Keratinocyte (primary cell): Measurements from ENCODE around the gene KRTAP4-6. TPM values are rescaled to one million over a fixed set of nuclear protein-coding genes. Genes with fewer than 3 reads are reported as not detected.

Experiments
- DNase-seq: peaks from one replicate; pipeline ENCODE4 v3.0.0-alpha.2; 2011; ENCODE audit warnings: low read depth, missing footprints, low spot score
- FAIRE-seq: peaks from 2 replicates; lab custom pipeline; 2011; peaks lifted over from hg19 to GRCh38; lab: Jason Lieb, UNC
- H2AFZ ChIP-seq: 2 replicates; pipeline ENCODE4 v1.6.0; 2012; ENCODE audit warnings: low read length, control low read depth, inconsistent platforms; ENCODE audit not compliant: control insufficient read depth
- H3K27ac ChIP-seq: 2 replicates; pipeline ENCODE4 v1.5.1; 2011; ENCODE audit warnings: low read length; ENCODE audit not compliant: control insufficient read depth, insufficient read depth
- H3K27me3 ChIP-seq: 3 replicates; pipeline ENCODE4 v1.6.0; 2011; ENCODE audit warnings: low read length; ENCODE audit not compliant: control insufficient read depth, insufficient read depth; ENCODE audit errors: extremely low read depth
- H3K36me3 ChIP-seq, 2 experiments: 2 replicates in 1 of 2; 3 replicates in 1 of 2; pipeline ENCODE4 v1.5.1; 2011; ENCODE audit warnings: low read length in 2 of 2, mild to moderate bottlenecking in 1 of 2; ENCODE audit not compliant: control insufficient read depth in 2 of 2, insufficient read depth in 2 of 2; ENCODE audit errors: extremely low read depth in 1 of 2
- H3K4me1 ChIP-seq: 3 replicates; pipeline ENCODE4 v1.5.1; 2011; ENCODE audit warnings: low read length; ENCODE audit not compliant: control insufficient read depth, insufficient read depth; ENCODE audit errors: extremely low read depth
- H3K4me2 ChIP-seq: 3 replicates; pipeline ENCODE4 v1.6.0; 2011; ENCODE audit warnings: low read depth, low read length; ENCODE audit not compliant: control insufficient read depth, insufficient read depth; ENCODE audit errors: extremely low read depth
- H3K4me3 ChIP-seq, 3 experiments: fragments of 200-600 bp in 1 of 3; sonication (generic) in 1 of 3; 2 replicates in 2 of 3; 3 replicates in 1 of 3; pipeline ENCODE4 v1.5.1; 2011 to 2016; ENCODE audit warnings: low read length in 3 of 3, mild to moderate bottlenecking in 3 of 3, control low read depth in 2 of 3, inconsistent platforms in 1 of 3, low read depth in 1 of 3, mixed read lengths in 1 of 3, mixed run types in 1 of 3, moderate library complexity in 1 of 3; ENCODE audit not compliant: control insufficient read depth in 2 of 3, insufficient read depth in 2 of 3; ENCODE audit errors: extremely low read depth in 1 of 3
- H3K79me2 ChIP-seq: 2 replicates; pipeline ENCODE4 v1.6.0; 2012; ENCODE audit warnings: low read length; ENCODE audit not compliant: control insufficient read depth, insufficient read depth
- H3K9ac ChIP-seq: 3 replicates; pipeline ENCODE4 v1.6.0; 2011; ENCODE audit warnings: low read length; ENCODE audit not compliant: control insufficient read depth, insufficient read depth; ENCODE audit errors: extremely low read depth
- H3K9me1 ChIP-seq: 3 replicates; pipeline ENCODE4 v1.6.0; 2011; ENCODE audit warnings: low read length; ENCODE audit not compliant: control insufficient read depth, insufficient read depth; ENCODE audit errors: extremely low read depth
- H3K9me3 ChIP-seq: 2 replicates; pipeline ENCODE4 v1.5.1; 2012; ENCODE audit warnings: low read depth, low read length; ENCODE audit not compliant: control insufficient read depth
- H4K20me1 ChIP-seq: 3 replicates; pipeline ENCODE4 v1.6.0; 2011; ENCODE audit warnings: low read length; ENCODE audit not compliant: control insufficient read depth, insufficient read depth; ENCODE audit errors: extremely low read depth
- CTCF ChIP-seq, 3 experiments: IDR thresholded peaks in 1 of 3; conservative IDR thresholded peaks in 1 of 3; optimal IDR thresholded peaks in 1 of 3; 2 replicates in 2 of 3; 3 replicates in 1 of 3; pipeline versions ENCODE3 to v1.5.1; 2011; ENCODE audit warnings: low read length in 3 of 3, mild to moderate bottlenecking in 3 of 3, moderate library complexity in 2 of 3, control low read depth in 1 of 3, inconsistent platforms in 1 of 3; ENCODE audit not compliant: insufficient read depth in 2 of 3; ENCODE audit errors: extremely low read depth in 1 of 3
- EZH2 ChIP-seq: IDR thresholded peaks from one replicate; pipeline ENCODE4 v1.6.1; 2012; ENCODE audit warnings: inconsistent platforms, mild to moderate bottlenecking, low read length, moderate library complexity
- dilution Hi-C: fragments of 300-500 bp; cut with MboI; formaldehyde crosslinking; loops from one replicate; pipeline ENCODE4 v1.7.0; 2020; ENCODE audit warnings: low sequenced_read_pairs; ENCODE audit not compliant: extremely low pct_ligation_motif_present
- polyA plus RNA-seq, 5 experiments: library from polyadenylated mRNA; depleted of rRNA in 3 of 5; stranded (reverse) in 3 of 5; stranded (forward) in 1 of 5; unstranded in 1 of 5; fragments of >200 nt; gene quantifications; 1 replicate in 1 of 5; 2 replicates in 3 of 5; 3 replicates in 1 of 5; pipeline versions ENCODE4 v1.2.1 to v1.2.3, GENCODE V29; 2011 to 2012; ENCODE audit warnings: missing spikeins in 2 of 5, low read depth in 1 of 5, low replicate concordance in 1 of 5

KRTAP4-6 gene
- polyA plus RNA-seq, 1 donor (not counting 4 experiments of a cell fraction or from before 2014, with no cell fraction given): not detected

- dilution Hi-C loops: no loop called here
- Histone ChIP-seq H3K27me3 (no peaks in the 10 kb centered on the region), H4K20me1 (no peaks in the 10 kb centered on the region), H3K9me3 (no peaks in the 10 kb centered on the region), H2AFZ (no peak within 1 kb of the TSS), H3K79me2 (no peaks in the 10 kb centered on the region), H3K27ac (no peak within 1 kb of the TSS), H3K4me3 (no peak within 1 kb of the TSS), H3K4me2 (no peak within 1 kb of the TSS), H3K9ac (no peak within 1 kb of the TSS), H3K36me3 (no peaks in the 10 kb centered on the region), H3K4me1 (no peaks in the 10 kb centered on the region), H3K9me1 (no peaks in the 10 kb centered on the region)
- DNase-seq: no peak
- no peak for TF ChIP-seq CTCF (optimal IDR thresholded peaks at IDR 0.05 in 1 of 3, IDR thresholded peaks at IDR 0.05 in 1 of 3, conservative IDR thresholded peaks at IDR 0.05 in 1 of 3; ENCODE audit: extremely low read depth in 1 of 3, insufficient read depth in 2 of 3, low read length in 3 of 3)
- no peak for TF ChIP-seq EZH2
- FAIRE-seq: no peak
These were observed 27.8 kb upstream of the KRTAP4-6 start, which contains the start of gene KRTAP4-3 for GRCh38 chr17:41168121-41168520. TSS of gene KRTAP4-3 (minus strand) at chr17:41168221. CDS start at chr17:41168172, 49 bp downstream.

- FAIRE-seq (no peak), DNase-seq (no peak)
- Histone ChIP-seq H3K27ac (no peak overlapping the region), H3K27me3 (no peaks in the 10 kb centered on the region), H3K4me3 (no peak overlapping the region), H3K79me2 (no peaks in the 10 kb centered on the region), H3K4me1 (no peaks in the 10 kb centered on the region), H3K9me3 (no peaks in the 10 kb centered on the region), H2AFZ (no peak overlapping the region), H3K36me3 (no peaks in the 10 kb centered on the region), H3K4me2 (no peak overlapping the region), H3K9me1 (no peaks in the 10 kb centered on the region), H3K9ac (no peak overlapping the region), H4K20me1 (no peaks in the 10 kb centered on the region)
- dilution Hi-C loops: no loop called here
- TF ChIP-seq CTCF (optimal IDR thresholded peaks at IDR 0.05 in 1 of 3, IDR thresholded peaks at IDR 0.05 in 1 of 3, conservative IDR thresholded peaks at IDR 0.05 in 1 of 3; ENCODE audit: extremely low read depth in 1 of 3, insufficient read depth in 2 of 3, low read length in 3 of 3): no peak
- no peak for TF ChIP-seq EZH2
These were observed 27.2 kb upstream of the KRTAP4-6 start for GRCh38 chr17:41167561-41167960.
